Endothelial cell of umbilical vein (primary cell): Measurements from ENCODE around the gene KRT8.

Experiments
- POLR2A ChIP-seq: IDR thresholded peaks from 2 replicates; pipeline ENCODE4 v1.6.1; 2012; ENCODE audit warnings: low read depth, mild to moderate bottlenecking, control low read depth, low read length
- POLR2AphosphoS5 ChIP-seq: IDR thresholded peaks from 2 replicates; pipeline ENCODE4 v1.6.1; 2012; ENCODE audit warnings: low read depth, mild to moderate bottlenecking, control low read depth, low read length, moderate library complexity; ENCODE audit not compliant: insufficient read depth

DNA sequence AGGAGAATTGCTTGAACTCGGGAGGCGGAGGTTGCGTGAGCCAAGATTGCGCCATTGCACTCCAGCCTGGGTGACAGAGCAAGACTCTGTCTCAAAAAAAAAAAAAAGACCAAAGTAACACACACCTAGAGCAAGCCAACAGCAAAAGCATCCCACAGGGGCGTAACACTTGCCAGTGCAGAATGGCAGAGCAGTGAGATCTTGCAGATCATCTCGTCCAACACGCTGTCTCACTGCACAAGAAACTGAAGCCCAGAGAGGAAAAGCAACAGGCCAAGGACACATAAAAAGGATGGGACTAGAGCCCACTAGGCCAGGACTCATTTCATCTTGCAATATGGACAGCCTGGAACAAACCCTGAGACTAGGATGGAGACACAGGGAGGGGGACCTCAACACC lies 43.4 kb downstream of the KRT8 start:
- TF ChIP-seq POLR2A (no peak), POLR2AphosphoS5 (no peak)
